A549 treated with Mapracorat at 1 μM for 4 hours (cell line): Measurements from ENCODE around the gene MRPL32. TPM values are rescaled to one million over a fixed set of nuclear protein-coding genes. Genes with fewer than 3 reads are reported as not detected.

Experiments
- total RNA-seq: library from RNA; stranded (reverse); fragments of 200-300 nt; extraction: Qiagen RNA extraction; gene quantifications from 5 replicates; pipeline ENCODE4 v1.2.3, GENCODE V29; 2022

The MRPL32 gene
- 64.4 to 81.4 TPM (median 74.9 TPM) in 5 replicates for total RNA-seq

GRCh38 chr7:42931834-42932651 is at the start of gene MRPL32, which contains the start of gene PSMA2:
TSS of gene MRPL32 (plus strand) at chr7:42932376. CDS start at chr7:42932387, 11 bp downstream.
TSS of gene PSMA2 (minus strand) at chr7:42932174. CDS start at chr7:42932158, 16 bp downstream.

GRCh38 chr7:42911454-42912447 is 20.4 kb upstream of the MRPL32 start, which contains the start of gene C7orf25:
TSS of gene C7orf25 (minus strand) at chr7:42912070. CDS start at chr7:42910900, 1,170 bp downstream.

Other genes starting within 250 kb of the MRPL32 start
- gene C7orf25, start 20.3 kb upstream of the MRPL32 start, total RNA-seq = 1.1 to 2.8 TPM (median 2.0 TPM) in 5 replicates
- gene PSMA2, start 202 bp upstream of the MRPL32 start, total RNA-seq = 193 to 203 TPM (median 199 TPM) in 5 replicates
- gene HECW1, start 180.3 kb downstream of the MRPL32 start, total RNA-seq = 11.6 to 17.2 TPM (median 15.1 TPM) in 5 replicates